GM19438 (cell line): ENCODE data around the gene TRMT112.
"Not testable (repeated sequence)": the region's sequence is repeated elsewhere in the genome, so short reads cannot be mapped to it uniquely, and the experiment has no call there.

Experiments
- ATAC-seq: cut with Tn5 transposase; IDR thresholded peaks from one replicate; pipeline ENCODE4 v1.9.1; 2021; ENCODE audit warnings: low read depth; ENCODE audit not compliant: unreplicated experiment

Gene TRMT112

DNA sequence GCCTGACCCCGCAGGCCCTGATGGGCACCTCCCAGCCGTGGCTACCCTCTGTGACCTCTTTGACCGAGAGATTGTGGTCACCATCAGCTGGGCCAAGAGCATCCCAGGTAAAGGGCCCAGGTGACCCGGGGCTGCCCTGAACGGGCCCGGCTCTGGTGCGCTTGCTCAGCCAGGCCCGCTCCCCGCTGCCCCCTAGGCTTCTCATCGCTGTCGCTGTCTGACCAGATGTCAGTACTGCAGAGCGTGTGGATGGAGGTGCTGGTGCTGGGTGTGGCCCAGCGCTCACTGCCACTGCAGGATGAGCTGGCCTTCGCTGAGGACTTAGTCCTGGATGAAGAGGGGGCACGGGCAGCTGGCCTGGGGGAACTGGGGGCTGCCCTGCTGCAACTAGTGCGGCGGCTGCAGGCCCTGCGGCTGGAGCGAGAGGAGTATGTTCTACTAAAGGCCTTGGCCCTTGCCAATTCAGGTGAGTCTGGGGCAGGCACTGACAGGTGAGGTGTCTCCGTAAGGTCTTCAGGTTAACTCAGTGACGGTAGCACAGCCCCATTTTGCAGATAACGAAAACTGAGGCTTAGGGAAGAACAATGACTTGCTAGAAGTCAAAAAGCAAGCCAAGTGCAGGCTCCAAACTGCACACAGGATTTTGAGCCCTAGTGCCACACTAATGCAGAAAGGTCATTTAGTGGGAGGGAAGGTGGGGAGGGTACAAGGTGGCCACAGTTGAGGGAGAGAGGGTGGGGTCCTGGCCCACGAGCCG lies 2.4 kb downstream of the TRMT112 start:
- no peak for ATAC-seq

DNA sequence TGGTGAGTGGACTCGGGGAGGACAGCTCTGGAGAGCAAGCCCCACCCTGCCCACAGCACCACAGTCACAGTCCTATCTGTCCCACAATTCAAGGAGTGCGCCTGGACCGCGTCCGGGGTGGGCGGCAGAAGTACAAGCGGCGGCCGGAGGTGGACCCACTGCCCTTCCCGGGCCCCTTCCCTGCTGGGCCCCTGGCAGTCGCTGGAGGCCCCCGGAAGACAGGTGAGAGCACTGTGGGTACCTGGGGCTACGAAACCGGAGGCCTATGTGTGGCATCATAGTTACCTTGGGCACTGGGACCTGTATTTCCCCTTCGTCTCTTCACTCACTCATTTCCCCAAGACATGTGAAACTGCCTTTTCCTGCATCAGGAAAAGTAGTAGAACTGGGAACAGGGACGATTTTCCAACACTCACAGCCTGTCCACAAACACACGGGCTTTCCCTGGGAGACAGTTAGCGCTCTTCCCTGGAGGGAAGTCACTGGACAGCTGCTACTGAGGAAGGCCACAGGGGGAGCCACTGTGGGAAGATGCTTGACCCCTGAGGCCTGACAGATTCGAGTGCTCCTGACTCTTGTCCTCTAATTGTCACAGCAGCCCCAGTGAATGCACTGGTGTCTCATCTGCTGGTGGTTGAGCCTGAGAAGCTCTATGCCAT lies 3.1 kb downstream of the TRMT112 start:
- ATAC-seq = no peak

DNA sequence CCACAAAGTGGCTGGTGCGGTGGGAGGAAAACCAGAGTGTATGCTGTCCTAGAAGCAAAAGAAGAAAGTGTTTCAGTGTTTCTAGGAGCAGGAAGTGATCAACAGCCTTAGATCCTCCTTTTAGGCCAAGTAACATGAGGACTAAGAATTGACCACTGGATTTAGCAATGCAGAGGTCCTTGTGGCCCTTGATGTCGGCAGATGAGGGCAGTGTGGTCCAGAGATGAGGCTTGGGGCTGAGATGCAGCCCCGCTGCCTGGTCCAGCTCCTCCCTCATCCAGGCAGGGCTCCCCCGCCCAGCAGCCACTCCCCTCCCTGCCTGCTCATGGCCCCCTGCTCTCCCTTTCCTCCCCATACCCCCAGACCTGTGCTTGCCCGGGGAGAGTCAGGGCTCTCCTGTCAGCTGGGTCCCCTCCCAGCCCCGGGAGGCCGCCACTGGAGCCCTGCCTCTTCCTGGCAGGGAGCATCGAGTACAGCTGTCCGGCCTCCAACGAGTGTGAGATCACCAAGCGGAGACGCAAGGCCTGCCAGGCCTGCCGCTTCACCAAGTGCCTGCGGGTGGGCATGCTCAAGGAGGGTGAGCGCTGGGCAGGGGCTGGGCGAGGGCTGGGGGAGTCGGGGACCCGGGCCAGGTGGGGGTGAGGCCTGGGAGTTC lies 3.7 kb downstream of the TRMT112 start:
- ATAC-seq = no peak

- ATAC-seq = no peak
These were observed 4.4 kb downstream of the TRMT112 start for GRCh38 chr11:64312947-64313346.

DNA sequence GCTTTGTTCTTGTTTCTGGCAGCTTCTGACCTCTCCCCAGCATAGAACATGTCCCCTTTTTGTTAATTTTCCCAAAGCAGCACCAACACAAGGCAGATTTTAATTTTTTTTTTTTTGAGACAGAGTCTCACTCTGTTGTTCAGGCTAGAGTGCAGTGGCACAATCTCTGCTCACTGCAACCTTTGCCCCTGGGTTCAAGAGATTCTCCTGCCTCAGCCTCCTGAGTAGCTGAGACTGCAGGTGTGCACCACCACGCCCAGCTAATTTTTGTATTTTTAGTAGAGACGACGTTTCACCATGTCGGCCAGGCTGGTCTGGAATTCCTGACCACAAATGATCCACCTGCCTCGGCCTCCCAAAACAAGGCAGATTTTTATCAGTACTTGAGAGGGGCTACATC lies 9.6 kb downstream of the TRMT112 start:
- not testable (repeated sequence) for ATAC-seq

DNA sequence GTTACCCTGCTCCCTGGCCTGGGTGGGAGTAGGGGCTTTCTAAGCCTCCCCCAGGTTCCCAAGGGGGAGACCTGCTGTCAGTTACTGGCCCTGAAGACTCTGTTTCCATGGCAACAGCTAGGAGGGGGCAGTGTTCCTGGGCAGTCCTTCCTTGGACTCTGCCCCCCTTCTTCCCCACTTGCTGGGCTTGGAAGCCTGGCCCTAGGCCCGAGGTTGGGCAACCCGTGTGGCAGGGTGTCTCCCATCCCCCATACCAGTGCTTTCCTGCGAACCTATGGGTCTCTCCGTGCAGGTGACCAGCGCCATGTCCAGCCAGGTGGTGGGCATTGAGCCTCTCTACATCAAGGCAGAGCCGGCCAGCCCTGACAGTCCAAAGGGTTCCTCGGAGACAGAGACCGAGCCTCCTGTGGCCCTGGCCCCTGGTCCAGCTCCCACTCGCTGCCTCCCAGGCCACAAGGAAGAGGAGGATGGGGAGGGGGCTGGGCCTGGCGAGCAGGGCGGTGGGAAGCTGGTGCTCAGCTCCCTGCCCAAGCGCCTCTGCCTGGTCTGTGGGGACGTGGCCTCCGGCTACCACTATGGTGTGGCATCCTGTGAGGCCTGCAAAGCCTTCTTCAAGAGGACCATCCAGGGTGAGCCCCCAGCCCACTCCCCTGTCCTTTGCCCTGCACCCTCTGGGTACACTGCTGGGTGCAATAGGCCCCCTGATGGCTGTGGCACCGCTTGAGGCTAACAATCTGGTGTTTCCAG lies 10.3 kb downstream of the TRMT112 start:
- no peak for ATAC-seq

- no peak for ATAC-seq
These were observed 10.8 kb downstream of the TRMT112 start for GRCh38 chr11:64306563-64306875.

- peak; percentile 25 for ATAC-seq
These were observed 11.4 kb downstream of the TRMT112 start for GRCh38 chr11:64305691-64306562.

DNA sequence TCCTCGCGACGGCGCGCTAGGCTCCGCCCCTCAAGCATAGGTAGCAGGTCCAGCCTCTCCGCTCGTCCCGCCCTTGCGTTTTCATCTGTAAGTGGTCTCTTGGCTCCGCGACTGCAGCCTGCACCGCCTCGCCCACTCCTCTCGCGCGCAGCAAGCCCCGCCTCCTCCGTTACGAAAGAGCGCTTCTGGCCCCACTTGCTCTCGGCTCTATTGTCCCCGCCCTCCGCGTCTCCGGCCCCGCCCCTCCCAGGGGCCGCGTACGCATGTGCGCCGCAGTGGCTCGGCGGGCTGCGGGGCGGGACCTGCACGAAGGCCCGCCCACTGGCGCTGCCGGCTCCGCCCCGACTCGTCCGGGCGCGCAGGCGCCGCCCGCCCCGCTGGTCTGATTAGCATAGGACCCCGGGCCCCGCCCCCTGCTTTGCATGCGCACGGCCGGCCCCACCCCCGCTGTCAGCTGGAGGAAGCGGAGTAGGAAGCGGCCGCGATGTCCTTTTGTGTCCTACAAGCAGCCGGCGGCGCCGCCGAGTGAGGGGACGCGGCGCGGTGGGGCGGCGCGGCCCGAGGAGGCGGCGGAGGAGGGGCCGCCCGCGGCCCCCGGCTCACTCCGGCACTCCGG lies 12.2 kb downstream of the TRMT112 start, which contains the start of gene ESRRA:
Gene ESRRA (plus strand): TSS at position 450 of the 616 bp plus-strand sequence. CDS start 1,656 bp downstream, outside the sequence.
- peak; percentile 75 for ATAC-seq

DNA sequence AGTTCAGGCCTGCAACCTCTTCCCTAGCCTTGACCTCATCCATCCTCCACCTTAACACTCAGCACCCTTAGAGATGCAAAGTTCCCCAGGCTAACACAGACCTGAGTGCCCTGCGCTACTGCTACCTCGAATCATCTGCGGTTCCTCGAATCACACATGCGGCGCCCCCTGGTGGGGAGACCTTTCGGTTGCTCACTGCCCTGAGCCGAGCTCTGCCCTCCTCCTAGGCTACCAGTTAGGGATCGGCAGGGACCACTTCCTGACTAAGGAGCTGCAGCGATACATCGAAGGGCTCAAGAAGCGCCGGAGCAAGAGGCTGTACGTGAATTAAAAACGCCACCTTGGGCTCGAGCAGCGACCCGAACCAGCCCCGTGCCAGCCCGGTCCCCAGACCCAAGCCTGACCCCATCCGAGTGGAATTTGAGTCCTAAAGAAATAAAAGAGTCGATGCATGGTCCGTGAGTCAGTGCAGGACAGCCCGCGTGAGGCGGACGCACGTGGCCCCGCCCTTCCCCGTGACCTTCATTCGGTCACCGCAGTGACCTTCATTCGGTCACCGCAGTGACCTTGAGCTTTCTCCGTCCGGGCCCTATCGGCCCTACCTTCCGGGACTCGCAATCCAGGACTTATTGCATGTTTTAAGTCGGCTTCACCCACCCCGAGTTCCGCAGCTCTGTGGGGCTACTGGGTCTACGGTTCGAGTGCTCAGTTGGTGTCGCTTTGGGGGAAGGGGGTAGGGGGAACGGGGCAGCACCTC lies 12.9 kb downstream of the TRMT112 start:
- ATAC-seq = peak; percentile 2

DNA sequence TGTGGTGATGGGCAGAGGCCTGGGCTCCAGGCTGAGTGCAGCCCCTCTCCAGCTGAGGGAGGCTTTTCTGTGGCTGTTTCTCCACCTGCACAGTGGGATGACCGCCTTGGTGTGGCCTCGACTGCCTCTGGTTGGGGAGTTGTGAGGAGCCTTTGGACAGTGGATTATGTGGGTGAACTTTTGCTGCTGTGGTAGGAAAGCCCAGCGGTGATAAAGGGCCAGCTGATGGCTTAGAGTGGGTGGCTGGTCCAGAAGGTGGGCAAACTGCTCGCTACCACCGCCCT lies 13.4 kb downstream of the TRMT112 start:
- no peak for ATAC-seq

GRCh38 chr11:64303109-64304031 lies 14.0 kb downstream of the TRMT112 start:
- no peak for ATAC-seq

- ATAC-seq = no peak
These were observed 17.3 kb downstream of the TRMT112 start, which contains the start of gene CATSPERZ for GRCh38 chr11:64299847-64300648. CATSPERZ (plus strand) TSS chr11:64300358; CDS start chr11:64300411, 53 bp downstream.

DNA sequence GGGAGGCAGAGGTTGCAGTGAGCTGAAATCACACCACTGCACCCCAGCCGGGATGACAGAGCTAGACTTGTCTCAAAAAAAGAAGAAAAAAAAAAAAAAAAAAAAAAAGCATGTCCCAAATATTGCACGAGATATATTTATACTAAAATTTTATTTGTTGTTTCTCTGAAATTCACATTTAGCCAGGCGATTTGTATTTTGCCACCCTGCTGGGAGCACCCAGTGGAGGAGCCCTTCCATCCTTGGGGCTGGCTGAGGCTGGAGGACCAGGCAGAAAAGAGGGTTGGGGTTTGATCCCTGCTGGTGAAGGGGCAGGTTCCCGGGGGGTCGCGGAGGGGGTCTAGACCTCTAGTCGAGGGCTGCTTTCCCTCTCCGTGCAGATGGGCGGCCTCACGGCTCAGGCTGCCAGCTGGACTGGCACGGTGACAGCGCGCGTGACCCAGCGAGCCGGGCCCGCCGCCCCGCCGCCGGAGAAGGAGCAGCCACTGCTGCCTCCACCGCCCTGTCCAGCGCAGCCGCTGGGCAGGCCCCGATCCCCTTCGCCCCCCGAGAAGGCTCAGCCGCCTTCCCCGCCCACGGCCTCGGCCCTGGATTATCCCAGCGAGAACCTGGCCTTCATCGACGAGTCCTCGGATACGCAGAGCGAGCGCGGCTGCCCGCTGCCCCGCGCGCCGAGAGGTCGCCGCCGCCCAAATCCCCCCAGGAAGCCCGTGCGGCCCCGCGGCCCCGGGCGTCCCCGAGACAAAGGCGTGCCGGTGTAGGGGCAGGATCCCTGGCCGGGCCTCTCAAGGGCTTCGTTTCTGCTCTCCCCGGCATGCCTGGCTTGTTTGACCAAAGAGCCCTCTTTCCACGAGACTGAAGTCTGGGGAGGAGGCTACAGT lies 18.2 kb downstream of the TRMT112 start:
- ATAC-seq = no peak

DNA sequence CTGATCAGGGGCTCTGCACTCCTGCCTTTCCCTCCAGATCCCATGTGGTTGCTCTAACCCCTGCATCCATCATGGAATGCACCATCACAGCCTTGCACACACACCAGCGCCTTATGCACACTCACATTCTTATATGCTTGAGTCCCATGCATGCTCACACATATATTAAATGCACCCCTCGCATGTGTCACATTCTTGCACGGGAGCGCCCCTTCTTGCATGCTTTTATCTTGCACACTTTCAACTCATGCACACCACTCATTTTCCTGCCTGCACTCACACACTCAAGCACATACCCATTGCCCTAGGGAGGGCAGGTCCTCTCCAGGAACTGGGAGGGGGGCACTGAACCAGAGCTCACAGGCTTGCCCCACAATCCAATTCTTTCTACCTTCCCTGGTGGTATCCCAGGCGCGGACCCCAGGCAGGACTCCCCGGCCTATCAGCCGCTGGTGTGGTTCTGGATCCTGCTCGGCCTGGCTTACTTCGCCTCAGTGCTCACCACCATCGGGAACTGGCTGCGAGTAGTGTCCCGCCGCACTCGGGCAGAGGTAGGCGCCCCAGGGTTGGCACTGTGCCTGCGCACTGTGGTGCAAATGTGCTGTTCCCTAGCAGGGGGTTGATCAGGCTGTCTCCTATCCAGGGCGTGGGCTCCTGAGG lies 19.5 kb downstream of the TRMT112 start:
- no peak for ATAC-seq
